H1 (cell line): ENCODE data around the gene MYO5A.

ENCODE experiments used
- BACH1 ChIP-seq: IDR thresholded peaks from 2 replicates; pipeline ENCODE4 v1.6.1; 2012; ENCODE audit warnings: low read length, improper control_type of control experiment
- CEBPB ChIP-seq: IDR thresholded peaks from 2 replicates; pipeline ENCODE4 v1.6.1; 2012; ENCODE audit warnings: low read depth, low read length
- CTCF ChIP-seq, 3 experiments: IDR thresholded peaks; 1 replicate in 2 of 3; 2 replicates in 1 of 3; pipeline versions ENCODE4 v1.5.1 to v1.6.1; 2011; ENCODE audit warnings: low read length in 3 of 3, mild to moderate bottlenecking in 3 of 3, inconsistent platforms in 2 of 3, low read depth in 1 of 3, moderate library complexity in 1 of 3; ENCODE audit not compliant: insufficient read depth in 1 of 3; ENCODE audit errors: control extremely low read depth in 1 of 3
- EGR1 ChIP-seq: IDR thresholded peaks from 2 replicates; pipeline ENCODE4 v1.6.1; 2011; ENCODE audit warnings: low read depth, low read length, borderline replicate concordance
- EP300 ChIP-seq, 2 experiments: IDR thresholded peaks; 1 replicate in 1 of 2; 2 replicates in 1 of 2; pipeline ENCODE4 v1.6.1; 2011 to 2012; ENCODE audit warnings: low read depth in 2 of 2, low read length in 2 of 2, mild to moderate bottlenecking in 2 of 2, borderline replicate concordance in 1 of 2, inconsistent platforms in 1 of 2, moderate library complexity in 1 of 2
- FOSL1 ChIP-seq: IDR thresholded peaks from 2 replicates; pipeline ENCODE4 v1.6.1; 2011; ENCODE audit warnings: mild to moderate bottlenecking, low read depth, low read length, moderate library complexity; ENCODE audit not compliant: insufficient read depth
- GABPA ChIP-seq: IDR thresholded peaks from 2 replicates; pipeline ENCODE4 v1.6.1; 2011; ENCODE audit warnings: mild to moderate bottlenecking, low read length, moderate library complexity, borderline replicate concordance; ENCODE audit not compliant: insufficient read depth
- KDM5A ChIP-seq: fragments of 200-600 bp; IDR thresholded peaks from 2 replicates; pipeline ENCODE4 v1.7.1; 2012; ENCODE audit warnings: mild to moderate bottlenecking, low read length, inconsistent platforms, mixed read lengths
- MAFK ChIP-seq: IDR thresholded peaks from 2 replicates; pipeline ENCODE4 v1.6.1; 2012; ENCODE audit warnings: low read depth, mild to moderate bottlenecking, improper control_type of control experiment, low read length
- POLR2AphosphoS5 ChIP-seq: IDR thresholded peaks from 2 replicates; pipeline ENCODE4 v1.6.1; 2011; ENCODE audit warnings: low read depth, low read length
- RAD21 ChIP-seq, 2 experiments: IDR thresholded peaks in 1 of 2; conservative IDR thresholded peaks in 1 of 2; 2 replicates each; pipeline ENCODE4 v1.6.1; 2011; ENCODE audit warnings: low read depth in 2 of 2, low read length in 2 of 2, improper control_type of control experiment in 1 of 2, inconsistent platforms in 1 of 2, mild to moderate bottlenecking in 1 of 2, moderate library complexity in 1 of 2
- SRF ChIP-seq: IDR thresholded peaks from 2 replicates; pipeline ENCODE4 v1.6.1; 2011; ENCODE audit warnings: mild to moderate bottlenecking, low read depth, low read length, moderate library complexity
- SUZ12 ChIP-seq: fragments of 200-600 bp; sonication (generic); IDR thresholded peaks from 2 replicates; pipeline ENCODE4 v1.6.1; 2012; ENCODE audit warnings: mild to moderate bottlenecking, inconsistent platforms, low read length, moderate library complexity, mixed read lengths
- TBP ChIP-seq: IDR thresholded peaks from 2 replicates; pipeline ENCODE4 v1.6.1; 2011; ENCODE audit warnings: low read depth, low read length, improper control_type of control experiment

- no peak for TF ChIP-seq BACH1
- no peak for TF ChIP-seq CTCF (IDR thresholded peaks at IDR 0.05; ENCODE audit: control extremely low read depth in 1 of 3, insufficient read depth in 1 of 3, low read depth in 1 of 3, low read length in 3 of 3)
- TF ChIP-seq TBP, result no peak
- no peak for TF ChIP-seq CEBPB
- no peak for TF ChIP-seq RAD21 (IDR thresholded peaks at IDR 0.05 in 1 of 2, conservative IDR thresholded peaks at IDR 0.05 in 1 of 2; ENCODE audit: low read depth in 2 of 2, low read length in 2 of 2)
- TF ChIP-seq MAFK, result no peak
- no peak for TF ChIP-seq GABPA
- no peak for TF ChIP-seq SUZ12
- TF ChIP-seq EP300 (IDR thresholded peaks at IDR 0.05; ENCODE audit: borderline replicate concordance in 1 of 2, low read depth in 2 of 2, low read length in 2 of 2), result no peak
- TF ChIP-seq SRF, result no peak
- TF ChIP-seq KDM5A, result no peak
- TF ChIP-seq POLR2AphosphoS5, result no peak
- TF ChIP-seq EGR1, result no peak
- no peak for TF ChIP-seq FOSL1
Measured at GRCh38 chr15:52518487-52519371, 10.0 kb downstream of the MYO5A start.
